ENCODE results near the gene LUC7L2. TPM values are rescaled to one million over a fixed set of nuclear protein-coding genes. Genes with fewer than 3 reads are reported as not detected.

Gene LUC7L2
- total and polyA plus RNA-seq, 2 of the 8 experiments (the other 6 are each of a cell fraction or from before 2014, with no cell fraction given), result 22.9 to 67.8 TPM

- H3K4me1 ChIP-seq (replicated peaks in 1 of 4; ENCODE audit: control insufficient read depth in 3 of 4, insufficient read depth in 4 of 4, low read length in 3 of 4), result no peaks in the 10 kb centered on the region
- CTCF ChIA-PET (ENCODE audit: partially characterized antibody), result interaction anchor here (2.0 kb wide), 1 partner anchor 38 kb away, joined by 8 read pairs; no protein-coding TSS in a partner anchor
- no peak overlapping the region for H4K91ac ChIP-seq (replicated peaks; ENCODE audit: insufficient read length, low read length)
- TF ChIP-seq CTBP2 (IDR thresholded peaks at IDR 0.05; ENCODE audit: borderline replicate concordance, insufficient read depth, insufficient read length, low read length), result no peak
- TF ChIP-seq CBX5 (IDR thresholded peaks at IDR 0.05; ENCODE audit: low read depth, low read length), result no peak
- H2AFZ ChIP-seq (ENCODE audit: low read length), result no peak overlapping the region
- H2AK5ac ChIP-seq (ENCODE audit: low read depth, low read length), result no peak overlapping the region
- no peak overlapping the region for H4K8ac ChIP-seq (ENCODE audit: extremely low read depth, insufficient read depth, low read length)
- H3K18ac ChIP-seq (ENCODE audit: extremely low read depth, low read length), result no peak overlapping the region
- H2BK120ac ChIP-seq (replicated peaks; ENCODE audit: low read depth, low read length), result no peak overlapping the region
- H3K27me3 ChIP-seq (replicated peaks in 1 of 4; ENCODE audit: control insufficient read depth in 3 of 4, extremely low read depth in 1 of 4, insufficient read depth in 3 of 4, low read length in 3 of 4), result no peaks in the 10 kb centered on the region
- no peak overlapping the region for H2BK12ac ChIP-seq (ENCODE audit: low read depth, low read length)
- no peaks in the 10 kb centered on the region for H3K79me1 ChIP-seq (ENCODE audit: low read depth, low read length)
- 100% methylated on average over 3 of the region's 3 CpGs; no CpG with 5 or more reads in 1 of the 2 experiments for WGBS, 2 experiments (ENCODE audit: extremely low coverage in 1 of 2, insufficient coverage in 1 of 2, insufficient read length in 1 of 2, insufficient replicate concordance in 2 of 2, low coverage in 1 of 2, low lambda C conversion rate in 2 of 2, missing lambda C conversion rate in 1 of 2)
- H3K27ac ChIP-seq (ENCODE audit: low read depth, low read length), result no peak overlapping the region
- H3K56ac ChIP-seq (replicated peaks; ENCODE audit: insufficient read length, low read depth, low read length), result no peak overlapping the region
- H3K23ac ChIP-seq (ENCODE audit: insufficient read length), result no peak overlapping the region
- POLR2A ChIA-PET (ENCODE audit: partially characterized antibody), result interaction anchor here (1.0 to 1.4 kb wide), 2 partner anchors 12 to 16 kb away, joined by 3 read pairs; no protein-coding TSS in a partner anchor
- H3K4me2 ChIP-seq (ENCODE audit: insufficient read depth in 1 of 2, low read depth in 2 of 2, low read length in 2 of 2), result no peak overlapping the region
- no peak overlapping the region for H2BK20ac ChIP-seq (ENCODE audit: low read length)
- DNase-seq (ENCODE audit: low read depth in 1 of 2, low spot score in 2 of 2), result no peak
- H3K79me2 ChIP-seq (ENCODE audit: control insufficient read depth in 1 of 2, insufficient read depth in 2 of 2, low read length in 2 of 2), result peaks cover 0 to 48% of the 10 kb centered on the region in 2 experiments; a peak in 2 of 4 replicates
- no peak overlapping the region for H2BK15ac ChIP-seq (ENCODE audit: low read length)
- H2BK5ac ChIP-seq (ENCODE audit: low read depth, low read length), result no peak overlapping the region
- H3K9ac ChIP-seq (replicated peaks in 1 of 4; ENCODE audit: extremely low read depth in 1 of 4, low read depth in 3 of 4, low read length in 3 of 4), result no peak overlapping the region
- H3K36me3 ChIP-seq (ENCODE audit: control insufficient read depth in 2 of 4, insufficient read depth in 4 of 4, low read length in 3 of 4), result peaks cover 0 to 34% (median 4%) of the 10 kb centered on the region in 4 experiments; a peak in 2 of 8 replicates
- H3K9me3 ChIP-seq (ENCODE audit: insufficient read depth in 2 of 2, low read depth in 1 of 2, low read length in 1 of 2), result no peaks in the 10 kb centered on the region
- no peaks in the 10 kb centered on the region for H3K23me2 ChIP-seq (ENCODE audit: low read depth, low read length)
- peaks cover 2 to 3% of the 10 kb centered on the region in 2 experiments for H4K20me1 ChIP-seq (replicated peaks in 1 of 2; ENCODE audit: control insufficient read depth in 1 of 2, insufficient read depth in 2 of 2, low read length in 2 of 2)
- H4K5ac ChIP-seq (ENCODE audit: insufficient read length, low read depth, low read length), result no peak overlapping the region
- FAIRE-seq, result no peak
- no peak overlapping the region for H3K14ac ChIP-seq (ENCODE audit: insufficient read length)
- H3K4ac ChIP-seq (replicated peaks; ENCODE audit: insufficient read length, low read depth, low read length), result no peak overlapping the region
- no peak overlapping the region for H3K4me3 ChIP-seq (ENCODE audit: extremely low read depth in 1 of 4, insufficient read depth in 2 of 4, low read depth in 3 of 4, low read length in 4 of 4)
Measured at GRCh38 chr7:139396323-139396951, 36.7 kb downstream of the LUC7L2 start.

All from H1 (cell line).